Mucosa of rectum (tissue), 2 donors: ENCODE results near the gene PPM1N.
A peak's percentile ranks its signal among the peaks of the same experiment; 100 is the strongest.

Experiments
- H3K27ac ChIP-seq, 2 donors: one replicate each; pipeline ENCODE4 v1.7.0; 2013; ENCODE audit warnings: inconsistent platforms in 2 of 2, low read depth in 2 of 2, low read length in 2 of 2
- H3K27me3 ChIP-seq, 2 donors: one replicate each; pipeline ENCODE4 v1.7.0; 2013; ENCODE audit warnings: low read length in 2 of 2; ENCODE audit not compliant: control insufficient read depth in 2 of 2, insufficient read depth in 2 of 2
- H3K36me3 ChIP-seq, 2 donors: one replicate each; pipeline ENCODE4 v1.7.0; 2013; ENCODE audit warnings: low read length in 2 of 2; ENCODE audit not compliant: control insufficient read depth in 2 of 2, insufficient read depth in 2 of 2
- H3K4me1 ChIP-seq, 2 donors: one replicate each; pipeline ENCODE4 v1.7.0; 2013; ENCODE audit warnings: low read length in 2 of 2, mild to moderate bottlenecking in 1 of 2; ENCODE audit not compliant: control insufficient read depth in 2 of 2, insufficient read depth in 2 of 2
- H3K4me3 ChIP-seq, 2 donors: one replicate each; pipeline ENCODE4 v1.7.0; 2013; ENCODE audit warnings: low read length in 2 of 2
- H3K9ac ChIP-seq, 2 donors: one replicate each; pipeline ENCODE4 v1.7.0; 2013; ENCODE audit warnings: low read length in 2 of 2, low read depth in 1 of 2, mild to moderate bottlenecking in 1 of 2
- H3K9me3 ChIP-seq, 2 donors: one replicate each; pipeline ENCODE4 v1.7.0; 2013; ENCODE audit warnings: low read length in 2 of 2; ENCODE audit not compliant: control insufficient read depth in 2 of 2
- donor health status: healthy.
- donor health status: Normal muscosa, but diverticular disease.

The PPM1N gene

GRCh38 chr19:45517238-45517637 lies 19.0 kb downstream of the PPM1N start:
- peaks cover 54 to 65% of the 10 kb centered on the region in 2 donors for H3K4me1 ChIP-seq
- H3K9me3 ChIP-seq, result no peaks in the 10 kb centered on the region
- H3K36me3 ChIP-seq, result peaks cover 24 to 27% of the 10 kb centered on the region in 2 donors
- no peaks in the 10 kb centered on the region for H3K27me3 ChIP-seq
- H3K9ac ChIP-seq, result peak overlapping the region in 1 of 2 donors; percentile 24
- no peak overlapping the region for H3K4me3 ChIP-seq
- H3K27ac ChIP-seq, result peak overlapping the region; percentile 45 to 65

GRCh38 chr19:45517641-45518468 lies 19.6 kb downstream of the PPM1N start:
- Histone ChIP-seq H3K27ac (peak overlapping the region; percentile 65 to 81), H3K36me3 (peaks cover 29 to 30% of the 10 kb centered on the region in 2 donors)

GRCh38 chr19:45518469-45518826 lies 20.2 kb downstream of the PPM1N start:
- H3K9me3 ChIP-seq, result no peaks in the 10 kb centered on the region
- no peaks in the 10 kb centered on the region for H3K27me3 ChIP-seq
- no peak overlapping the region for H3K4me3 ChIP-seq
- H3K4me1 ChIP-seq, result peaks cover 49 to 61% of the 10 kb centered on the region in 2 donors
- H3K9ac ChIP-seq, result peak overlapping the region in 1 of 2 donors; percentile 52
- H3K36me3 ChIP-seq, result peaks cover 29 to 34% of the 10 kb centered on the region in 2 donors
- peak overlapping the region; percentile 58 to 81 for H3K27ac ChIP-seq

More at GRCh38 chr19:45517641-45518468, 19.6 kb downstream of the PPM1N start:
- no peaks in the 10 kb centered on the region for H3K27me3 ChIP-seq
- H3K9ac ChIP-seq, result peak overlapping the region in 1 of 2 donors; percentile 52
- H3K4me3 ChIP-seq, result no peak overlapping the region
- H3K9me3 ChIP-seq, result no peaks in the 10 kb centered on the region
- peaks cover 52 to 64% of the 10 kb centered on the region in 2 donors for H3K4me1 ChIP-seq

GRCh38 chr19:45522010-45522941 lies 24.0 kb downstream of the PPM1N start:
- Histone ChIP-seq H3K9me3 (no peaks in the 10 kb centered on the region), H3K27ac (peak overlapping the region in 1 of 2 donors; percentile 83), H3K4me1 (peaks cover 19 to 33% of the 10 kb centered on the region in 2 donors), H3K4me3 (no peak overlapping the region), H3K9ac (no peak overlapping the region), H3K36me3 (peaks cover 52% of the 10 kb centered on the region in 2 donors), H3K27me3 (no peaks in the 10 kb centered on the region)

GRCh38 chr19:45523642-45524256 lies 25.5 kb downstream of the PPM1N start:
- no peak overlapping the region for H3K4me3 ChIP-seq
- peaks cover 14 to 32% of the 10 kb centered on the region in 2 donors for H3K4me1 ChIP-seq
- peaks cover 39 to 42% of the 10 kb centered on the region in 2 donors for H3K36me3 ChIP-seq
- H3K9ac ChIP-seq, result no peak overlapping the region
- H3K9me3 ChIP-seq, result no peaks in the 10 kb centered on the region
- no peaks in the 10 kb centered on the region for H3K27me3 ChIP-seq
- H3K27ac ChIP-seq, result peak overlapping the region; percentile 19 to 57

- H3K27ac ChIP-seq, result no peak overlapping the region
- peaks cover 39 to 42% of the 10 kb centered on the region in 2 donors for H3K36me3 ChIP-seq
- no peak overlapping the region for H3K4me3 ChIP-seq
- no peaks in the 10 kb centered on the region for H3K9me3 ChIP-seq
- H3K27me3 ChIP-seq, result no peaks in the 10 kb centered on the region
- H3K9ac ChIP-seq, result no peak overlapping the region
- H3K4me1 ChIP-seq, result peaks cover 17 to 30% of the 10 kb centered on the region in 2 donors
Measured at GRCh38 chr19:45524575-45525129, 26.4 kb downstream of the PPM1N start.

GRCh38 chr19:45526143-45526542 lies 27.9 kb downstream of the PPM1N start:
- Histone ChIP-seq H3K27me3 (no peaks in the 10 kb centered on the region), H3K4me3 (no peak overlapping the region), H3K36me3 (peaks cover 30 to 32% of the 10 kb centered on the region in 2 donors), H3K9me3 (no peaks in the 10 kb centered on the region), H3K4me1 (peaks cover 13 to 20% of the 10 kb centered on the region in 2 donors), H3K27ac (no peak overlapping the region), H3K9ac (no peak overlapping the region)

GRCh38 chr19:45526971-45527370 lies 28.7 kb downstream of the PPM1N start:
- no peak overlapping the region for H3K9ac ChIP-seq
- H3K4me1 ChIP-seq, result peaks cover 9 to 12% of the 10 kb centered on the region in 2 donors
- H3K4me3 ChIP-seq, result no peak overlapping the region
- H3K36me3 ChIP-seq, result peaks cover 28 to 29% of the 10 kb centered on the region in 2 donors
- H3K27me3 ChIP-seq, result no peaks in the 10 kb centered on the region
- H3K27ac ChIP-seq, result no peak overlapping the region
- no peaks in the 10 kb centered on the region for H3K9me3 ChIP-seq

- H3K36me3 ChIP-seq, result peaks cover 24 to 26% of the 10 kb centered on the region in 2 donors
- H3K27ac ChIP-seq, result peak overlapping the region; percentile 23 to 31
- H3K9me3 ChIP-seq, result no peaks in the 10 kb centered on the region
- no peaks in the 10 kb centered on the region for H3K27me3 ChIP-seq
- H3K4me1 ChIP-seq, result peaks cover 9 to 11% of the 10 kb centered on the region in 2 donors
- no peak overlapping the region for H3K9ac ChIP-seq
- no peak overlapping the region for H3K4me3 ChIP-seq
Measured at GRCh38 chr19:45527731-45528130, 29.5 kb downstream of the PPM1N start.
